Measurements from ENCODE around the gene TULP1. TPM values are rescaled to one million over a fixed set of nuclear protein-coding genes. Genes with fewer than 3 reads are reported as not detected.

The TULP1 gene
- total RNA-seq, 1 experiment from 2014 or later: not detected

DNA sequence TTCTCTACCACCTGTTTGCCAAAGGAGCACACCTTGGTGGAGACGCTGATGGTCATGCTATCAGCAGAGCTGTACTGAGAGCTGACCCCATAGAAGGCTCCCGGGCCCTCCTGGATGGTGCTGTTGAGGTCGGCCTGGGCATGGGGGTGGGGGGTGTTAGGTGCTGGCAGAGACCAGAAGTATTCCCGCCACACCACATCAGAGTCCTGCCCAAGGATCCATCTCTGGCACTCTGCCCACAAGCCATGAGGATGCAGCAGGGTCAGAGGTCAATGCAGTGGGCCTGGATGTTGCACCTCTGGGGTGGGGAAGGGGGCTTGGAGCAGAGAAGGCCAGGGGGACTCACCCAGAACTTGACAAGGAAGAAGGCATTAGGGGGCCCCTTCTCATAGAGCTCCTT is 37.1 kb downstream of the TULP1 start:
- no peak for DNase-seq
- no peaks in the 10 kb centered on the region for H3K79me2 ChIP-seq (ENCODE audit: insufficient read depth, low read length)
- peak overlapping the region in 2 of 3 experiments; percentile 42 to 48; a peak in 3 of 7 replicates for H3K27ac Mint-ChIP-seq
- no peak overlapping the region for H3K9ac ChIP-seq (ENCODE audit: extremely low read depth, insufficient read length, low read length)
- no peak overlapping the region for H3T11ph ChIP-seq (ENCODE audit: low read length)
- no peak overlapping the region for H2BK120ac ChIP-seq (ENCODE audit: low read depth, low read length, poor library complexity, severe bottlenecking)
- H3K23me2 ChIP-seq (ENCODE audit: insufficient read length, low read depth, low read length, poor library complexity, severe bottlenecking): no peaks in the 10 kb centered on the region
- no peak overlapping the region for H3K14ac ChIP-seq (ENCODE audit: insufficient read depth, low read length)
- H2BK20ac ChIP-seq (ENCODE audit: low read depth, low read length, poor library complexity, severe bottlenecking): no peak overlapping the region
- H3K4me1 ChIP-seq (ENCODE audit: insufficient read depth, low read length): no peaks in the 10 kb centered on the region
- H4K8ac ChIP-seq (replicated peaks; ENCODE audit: insufficient read length, low read depth, low read length): no peak overlapping the region
- no peaks in the 10 kb centered on the region for H3K27me3 ChIP-seq (ENCODE audit: insufficient read depth, low read length)
- H3K9me3 ChIP-seq (ENCODE audit: control insufficient read depth, low read depth, low read length): no peaks in the 10 kb centered on the region
- peaks cover 26 to 73% (median 66%) of the 10 kb centered on the region in 3 experiments for H3K36me3 Mint-ChIP-seq (ENCODE audit: insufficient read depth in 1 of 3, low read depth in 3 of 3)
- H3K27ac ChIP-seq (ENCODE audit: insufficient read length, low read depth, low read length): no peak overlapping the region
- H3K4me2 ChIP-seq (ENCODE audit: insufficient read depth, insufficient read length, low read length): no peak overlapping the region
- no peak overlapping the region for H3K23ac ChIP-seq (ENCODE audit: insufficient read length, low read depth, low read length)
- H3K4me1 Mint-ChIP-seq: peaks cover 13 to 30% of the 10 kb centered on the region in 2 experiments
- no peak overlapping the region; a peak in 1 of 5 replicates for H3K4me3 Mint-ChIP-seq
- H2AK5ac ChIP-seq (ENCODE audit: insufficient read length, low read length): no peak overlapping the region
- H3K18ac ChIP-seq (ENCODE audit: insufficient read length, low read depth, low read length): no peak overlapping the region
- no CpG with 5 or more reads among the region's 4 CpGs for WGBS (ENCODE audit: extremely low coverage, insufficient read length, low lambda C conversion rate)
- no peak overlapping the region for H2AFZ ChIP-seq (ENCODE audit: low read length)
- no peak overlapping the region for H4K91ac ChIP-seq (ENCODE audit: insufficient read length, low read depth, low read length)
- H2BK12ac ChIP-seq (ENCODE audit: insufficient read length, low read depth, low read length): no peak overlapping the region
- peaks cover 1% of the 10 kb centered on the region; the same call in 1 of the 2 replicates for H3K27me3 Mint-ChIP-seq (ENCODE audit: low read depth)
- H3K9me3 Mint-ChIP-seq: 0 out of 5 replicates have a peak, but pooled peaks cover 0 to 1% of the 10 kb centered on the region in 2 experiments
- no peak overlapping the region for H4K5ac ChIP-seq (ENCODE audit: insufficient read length, low read depth, low read length)
- TF ChIP-seq, protein P1, sequence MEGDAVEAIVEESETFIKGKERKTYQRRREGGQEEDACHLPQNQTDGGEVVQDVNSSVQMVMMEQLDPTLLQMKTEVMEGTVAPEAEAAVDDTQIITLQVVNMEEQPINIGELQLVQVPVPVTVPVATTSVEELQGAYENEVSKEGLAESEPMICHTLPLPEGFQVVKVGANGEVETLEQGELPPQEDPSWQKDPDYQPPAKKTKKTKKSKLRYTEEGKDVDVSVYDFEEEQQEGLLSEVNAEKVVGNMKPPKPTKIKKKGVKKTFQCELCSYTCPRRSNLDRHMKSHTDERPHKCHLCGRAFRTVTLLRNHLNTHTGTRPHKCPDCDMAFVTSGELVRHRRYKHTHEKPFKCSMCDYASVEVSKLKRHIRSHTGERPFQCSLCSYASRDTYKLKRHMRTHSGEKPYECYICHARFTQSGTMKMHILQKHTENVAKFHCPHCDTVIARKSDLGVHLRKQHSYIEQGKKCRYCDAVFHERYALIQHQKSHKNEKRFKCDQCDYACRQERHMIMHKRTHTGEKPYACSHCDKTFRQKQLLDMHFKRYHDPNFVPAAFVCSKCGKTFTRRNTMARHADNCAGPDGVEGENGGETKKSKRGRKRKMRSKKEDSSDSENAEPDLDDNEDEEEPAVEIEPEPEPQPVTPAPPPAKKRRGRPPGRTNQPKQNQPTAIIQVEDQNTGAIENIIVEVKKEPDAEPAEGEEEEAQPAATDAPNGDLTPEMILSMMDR (conservative IDR thresholded peaks at IDR 0.05): no peak
- H4K20me1 ChIP-seq (ENCODE audit: control insufficient read depth, insufficient read depth, insufficient read length): no peaks in the 10 kb centered on the region
- no peak overlapping the region for H3K56ac ChIP-seq (ENCODE audit: insufficient read length, low read depth, low read length)
- H2BK15ac ChIP-seq (ENCODE audit: low read depth, low read length): no peak overlapping the region
- no peaks in the 10 kb centered on the region for H3K79me1 ChIP-seq (ENCODE audit: insufficient read depth, low read depth, low read length, poor library complexity, severe bottlenecking)
- H2BK5ac ChIP-seq (ENCODE audit: insufficient read length, low read length): no peak overlapping the region
- no peak overlapping the region for H3K4ac ChIP-seq (ENCODE audit: low read depth, low read length)
